ENCODE measurements around the gene ADCY7. TPM values are rescaled to one million over a fixed set of nuclear protein-coding genes. Genes with fewer than 3 reads are reported as not detected.

ADCY7 gene
- total and polyA plus RNA-seq, 2 donors: 23.1 to 30.9 TPM

- Histone ChIP-seq H3K9me3 (ENCODE audit: control insufficient read depth in 2 of 2, insufficient read depth in 1 of 2, low read length in 1 of 2) (no peaks in the 10 kb centered on the region), H3K4me1 (ENCODE audit: control insufficient read depth in 2 of 2, insufficient read depth in 2 of 2, low read length in 2 of 2) (peaks cover 0 to 4% of the 10 kb centered on the region in 2 donors), H3K27ac (ENCODE audit: low read depth in 1 of 2, low read length in 1 of 2) (no peak overlapping the region), H3K36me3 (ENCODE audit: control insufficient read depth in 2 of 2, insufficient read depth in 2 of 2, low read length in 1 of 2) (peaks cover 52 to 61% of the 10 kb centered on the region in 2 donors), H3K27me3 (ENCODE audit: control insufficient read depth in 2 of 2, insufficient read depth in 1 of 2, low read length in 1 of 2) (no peaks in the 10 kb centered on the region), H3K4me3 (ENCODE audit: low read length in 2 of 2) (no peak overlapping the region)
- no peak for DNase-seq (ENCODE audit: low read depth in 6 of 9, low spot score in 9 of 9)
- 96% methylated on average over 26 of the region's 26 CpGs for WGBS
These were observed 25.6 kb downstream of the ADCY7 start for GRCh38 chr16:50291719-50292565.

GRCh38 chr16:50292566-50292948 lies 26.2 kb downstream of the ADCY7 start:
- H3K4me3 ChIP-seq (ENCODE audit: low read length in 2 of 2): no peak overlapping the region
- DNase-seq (ENCODE audit: low read depth in 6 of 9, low spot score in 9 of 9): no peak
- WGBS: 99% methylated on average over 12 of the region's 12 CpGs
- H3K27me3 ChIP-seq (ENCODE audit: control insufficient read depth in 2 of 2, insufficient read depth in 1 of 2, low read length in 1 of 2): no peaks in the 10 kb centered on the region
- peaks cover 0 to 9% of the 10 kb centered on the region in 2 donors for H3K4me1 ChIP-seq (ENCODE audit: control insufficient read depth in 2 of 2, insufficient read depth in 2 of 2, low read length in 2 of 2)
- H3K36me3 ChIP-seq (ENCODE audit: control insufficient read depth in 2 of 2, insufficient read depth in 2 of 2, low read length in 1 of 2): peaks cover 55 to 66% of the 10 kb centered on the region in 2 donors
- no peaks in the 10 kb centered on the region for H3K9me3 ChIP-seq (ENCODE audit: control insufficient read depth in 2 of 2, insufficient read depth in 1 of 2, low read length in 1 of 2)
- H3K27ac ChIP-seq (ENCODE audit: low read depth in 1 of 2, low read length in 1 of 2): no peak overlapping the region

- Histone ChIP-seq H3K27ac (ENCODE audit: low read depth in 1 of 2, low read length in 1 of 2) (no peak overlapping the region), H3K27me3 (ENCODE audit: control insufficient read depth in 2 of 2, insufficient read depth in 1 of 2, low read length in 1 of 2) (no peaks in the 10 kb centered on the region), H3K36me3 (ENCODE audit: control insufficient read depth in 2 of 2, insufficient read depth in 2 of 2, low read length in 1 of 2) (peaks cover 50 to 60% of the 10 kb centered on the region in 2 donors), H3K4me3 (ENCODE audit: low read length in 2 of 2) (no peak overlapping the region), H3K4me1 (ENCODE audit: control insufficient read depth in 2 of 2, insufficient read depth in 2 of 2, low read length in 2 of 2) (peaks cover 0 to 12% of the 10 kb centered on the region in 2 donors), H3K9me3 (ENCODE audit: control insufficient read depth in 2 of 2, insufficient read depth in 1 of 2, low read length in 1 of 2) (no peaks in the 10 kb centered on the region)
- WGBS: 94% methylated on average over 20 of the region's 20 CpGs
- no peak for DNase-seq (ENCODE audit: low read depth in 6 of 9, low spot score in 9 of 9)
These were observed 26.9 kb downstream of the ADCY7 start for GRCh38 chr16:50293041-50293783.

- no peak for DNase-seq (ENCODE audit: low read depth in 6 of 9, low spot score in 9 of 9)
These were observed 27.9 kb downstream of the ADCY7 start for GRCh38 chr16:50293994-50294855.

GRCh38 chr16:50294955-50295354 lies 28.6 kb downstream of the ADCY7 start:
- H3K9me3 ChIP-seq (ENCODE audit: control insufficient read depth in 2 of 2, insufficient read depth in 1 of 2, low read length in 1 of 2): no peaks in the 10 kb centered on the region
- no peak overlapping the region for H3K27ac ChIP-seq (ENCODE audit: low read depth in 1 of 2, low read length in 1 of 2)
- DNase-seq (ENCODE audit: low read depth in 6 of 9, low spot score in 9 of 9): no peak
- peaks cover 0 to 12% of the 10 kb centered on the region in 2 donors for H3K4me1 ChIP-seq (ENCODE audit: control insufficient read depth in 2 of 2, insufficient read depth in 2 of 2, low read length in 2 of 2)
- peaks cover 62 to 66% of the 10 kb centered on the region in 2 donors for H3K36me3 ChIP-seq (ENCODE audit: control insufficient read depth in 2 of 2, insufficient read depth in 2 of 2, low read length in 1 of 2)
- H3K27me3 ChIP-seq (ENCODE audit: control insufficient read depth in 2 of 2, insufficient read depth in 1 of 2, low read length in 1 of 2): no peaks in the 10 kb centered on the region
- no peak overlapping the region for H3K4me3 ChIP-seq (ENCODE audit: low read length in 2 of 2)
- 97% methylated on average over 4 of the region's 4 CpGs for WGBS

More at GRCh38 chr16:50293994-50294855, 27.9 kb downstream of the ADCY7 start:
- Histone ChIP-seq H3K4me1 (ENCODE audit: control insufficient read depth in 2 of 2, insufficient read depth in 2 of 2, low read length in 2 of 2) (peaks cover 0 to 12% of the 10 kb centered on the region in 2 donors), H3K9me3 (ENCODE audit: control insufficient read depth in 2 of 2, insufficient read depth in 1 of 2, low read length in 1 of 2) (no peaks in the 10 kb centered on the region), H3K36me3 (ENCODE audit: control insufficient read depth in 2 of 2, insufficient read depth in 2 of 2, low read length in 1 of 2) (peaks cover 60 to 68% of the 10 kb centered on the region in 2 donors), H3K27ac (ENCODE audit: low read depth in 1 of 2, low read length in 1 of 2) (no peak overlapping the region), H3K4me3 (ENCODE audit: low read length in 2 of 2) (no peak overlapping the region), H3K27me3 (ENCODE audit: control insufficient read depth in 2 of 2, insufficient read depth in 1 of 2, low read length in 1 of 2) (no peaks in the 10 kb centered on the region)
- 98% methylated on average over 20 of the region's 20 CpGs for WGBS

GRCh38 chr16:50295541-50296132 lies 29.3 kb downstream of the ADCY7 start:
- Histone ChIP-seq H3K4me1 (ENCODE audit: control insufficient read depth in 2 of 2, insufficient read depth in 2 of 2, low read length in 2 of 2) (peaks cover 0 to 12% of the 10 kb centered on the region in 2 donors), H3K27ac (ENCODE audit: low read depth in 1 of 2, low read length in 1 of 2) (no peak overlapping the region), H3K27me3 (ENCODE audit: control insufficient read depth in 2 of 2, insufficient read depth in 1 of 2, low read length in 1 of 2) (no peaks in the 10 kb centered on the region), H3K4me3 (ENCODE audit: low read length in 2 of 2) (no peak overlapping the region), H3K36me3 (ENCODE audit: control insufficient read depth in 2 of 2, insufficient read depth in 2 of 2, low read length in 1 of 2) (peaks cover 59 to 67% of the 10 kb centered on the region in 2 donors), H3K9me3 (ENCODE audit: control insufficient read depth in 2 of 2, insufficient read depth in 1 of 2, low read length in 1 of 2) (no peaks in the 10 kb centered on the region)
- DNase-seq (ENCODE audit: low read depth in 6 of 9, low spot score in 9 of 9): no peak
- 98% methylated on average over 7 of the region's 7 CpGs for WGBS

- H3K27ac ChIP-seq (ENCODE audit: low read depth in 1 of 2, low read length in 1 of 2): no peak overlapping the region
- H3K36me3 ChIP-seq (ENCODE audit: control insufficient read depth in 2 of 2, insufficient read depth in 2 of 2, low read length in 1 of 2): peaks cover 66% of the 10 kb centered on the region in 2 donors
- DNase-seq (ENCODE audit: low read depth in 6 of 9, low spot score in 9 of 9): no peak
- H3K4me3 ChIP-seq (ENCODE audit: low read length in 2 of 2): no peak overlapping the region
- H3K4me1 ChIP-seq (ENCODE audit: control insufficient read depth in 2 of 2, insufficient read depth in 2 of 2, low read length in 2 of 2): peaks cover 0 to 12% of the 10 kb centered on the region in 2 donors
- H3K9me3 ChIP-seq (ENCODE audit: control insufficient read depth in 2 of 2, insufficient read depth in 1 of 2, low read length in 1 of 2): no peaks in the 10 kb centered on the region
- 93% methylated on average over 2 of the region's 2 CpGs for WGBS
- H3K27me3 ChIP-seq (ENCODE audit: control insufficient read depth in 2 of 2, insufficient read depth in 1 of 2, low read length in 1 of 2): no peaks in the 10 kb centered on the region
These were observed 30.5 kb downstream of the ADCY7 start for GRCh38 chr16:50296807-50297206.

- Histone ChIP-seq H3K36me3 (ENCODE audit: control insufficient read depth in 2 of 2, insufficient read depth in 2 of 2, low read length in 1 of 2) (peaks cover 64 to 65% of the 10 kb centered on the region in 2 donors), H3K27ac (ENCODE audit: low read depth in 1 of 2, low read length in 1 of 2) (no peak overlapping the region), H3K4me3 (ENCODE audit: low read length in 2 of 2) (no peak overlapping the region), H3K9me3 (ENCODE audit: control insufficient read depth in 2 of 2, insufficient read depth in 1 of 2, low read length in 1 of 2) (no peaks in the 10 kb centered on the region), H3K4me1 (ENCODE audit: control insufficient read depth in 2 of 2, insufficient read depth in 2 of 2, low read length in 2 of 2) (peaks cover 0 to 12% of the 10 kb centered on the region in 2 donors), H3K27me3 (ENCODE audit: control insufficient read depth in 2 of 2, insufficient read depth in 1 of 2, low read length in 1 of 2) (no peaks in the 10 kb centered on the region)
- no peak for DNase-seq (ENCODE audit: low read depth in 6 of 9, low spot score in 9 of 9)
- 66% methylated on average over 15 of the region's 15 CpGs for WGBS
These were observed 31.1 kb downstream of the ADCY7 start for GRCh38 chr16:50297301-50298074.
